Activated T-helper 17 cell treated with anti-CD3 and anti-CD28 coated beads, Interleukin-2, amount 50 U/mL, for 72 hours (primary cell): Measurements from ENCODE around the gene ABLIM2. TPM values are rescaled to one million over a fixed set of nuclear protein-coding genes. Genes with fewer than 3 reads are reported as not detected.

Experiments used
- ATAC-seq: fragments of 150-1000 bp; cut with Tn5 transposase; replicated peaks from 2 replicates; pipeline ENCODE4 v1.10.0; 2021; ENCODE audit warnings: mild to moderate bottlenecking, moderate library complexity
- H3K27ac Mint-ChIP-seq: one replicate; pipeline ENCODE4 v1.8.0; 2022; ENCODE audit warnings: mixed read lengths
- H3K27me3 Mint-ChIP-seq: one replicate; pipeline ENCODE4 v1.8.0; 2022; ENCODE audit warnings: mixed read lengths
- H3K36me3 Mint-ChIP-seq: one replicate; pipeline ENCODE4 v1.8.0; 2022; ENCODE audit warnings: low read depth, mild to moderate bottlenecking, mixed read lengths
- H3K4me1 Mint-ChIP-seq: one replicate; pipeline ENCODE4 v1.8.0; 2022; ENCODE audit warnings: mixed read lengths
- H3K4me3 Mint-ChIP-seq: one replicate; pipeline ENCODE4 v1.8.0; 2022; ENCODE audit warnings: mild to moderate bottlenecking, mixed read lengths
- H3K9me3 Mint-ChIP-seq: one replicate; pipeline ENCODE4 v1.8.0; 2022; ENCODE audit warnings: mixed read lengths
- total RNA-seq, 2 donors: library from RNA; stranded (reverse); gene quantifications; one replicate each; pipeline ENCODE4 v1.2.3, GENCODE V29; 2022

The ABLIM2 gene
- total RNA-seq, 2 donors from 2014 or later, result 0.53 to 0.82 TPM

DNA sequence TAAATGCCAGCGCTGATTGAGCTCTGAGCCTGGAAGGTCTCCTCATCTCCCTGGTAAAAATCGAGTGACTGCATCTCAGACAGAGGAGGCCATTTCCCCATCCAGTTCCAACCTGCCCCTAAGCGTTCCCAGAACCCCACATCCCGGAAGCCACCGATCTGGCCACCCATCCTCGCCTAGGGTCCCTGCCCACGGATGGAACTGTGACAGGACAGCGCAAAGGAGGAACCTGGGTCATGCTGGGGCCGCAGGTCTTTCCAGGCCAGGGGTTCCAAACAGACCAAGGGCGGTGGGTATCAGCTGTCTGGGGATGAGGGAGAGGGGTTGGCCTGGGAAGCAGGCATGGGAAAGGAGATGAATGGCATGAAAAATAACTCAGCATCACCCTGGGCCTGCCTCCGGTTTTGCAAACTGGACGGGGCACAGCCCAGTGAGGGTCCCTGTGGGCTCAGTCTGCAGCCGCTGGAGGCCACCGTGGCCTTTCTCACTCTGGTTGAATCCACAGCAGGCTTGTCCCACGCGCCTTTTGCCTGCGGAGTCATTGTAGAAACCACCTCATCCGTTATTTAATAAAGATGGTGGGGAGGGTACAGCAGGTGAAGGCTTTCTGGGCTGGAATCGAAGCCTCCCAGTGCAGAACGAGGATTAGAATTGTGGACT, 49.1 kb downstream of the ABLIM2 start:
- Mint-ChIP-seq H3K9me3 (no peaks in the 10 kb centered on the region), H3K27ac (no peak overlapping the region), H3K36me3 (no peaks in the 10 kb centered on the region), H3K4me1 (no peaks in the 10 kb centered on the region), H3K4me3 (no peak overlapping the region), H3K27me3 (no peaks in the 10 kb centered on the region)
- no peak for ATAC-seq

GRCh38 chr4:8108991-8109390, 49.6 kb downstream of the ABLIM2 start:
- H3K4me3 Mint-ChIP-seq, result no peak overlapping the region
- ATAC-seq, result no peak
- H3K9me3 Mint-ChIP-seq, result no peaks in the 10 kb centered on the region
- no peaks in the 10 kb centered on the region for H3K27me3 Mint-ChIP-seq
- H3K4me1 Mint-ChIP-seq, result no peaks in the 10 kb centered on the region
- H3K27ac Mint-ChIP-seq, result no peak overlapping the region
- H3K36me3 Mint-ChIP-seq, result no peaks in the 10 kb centered on the region

DNA sequence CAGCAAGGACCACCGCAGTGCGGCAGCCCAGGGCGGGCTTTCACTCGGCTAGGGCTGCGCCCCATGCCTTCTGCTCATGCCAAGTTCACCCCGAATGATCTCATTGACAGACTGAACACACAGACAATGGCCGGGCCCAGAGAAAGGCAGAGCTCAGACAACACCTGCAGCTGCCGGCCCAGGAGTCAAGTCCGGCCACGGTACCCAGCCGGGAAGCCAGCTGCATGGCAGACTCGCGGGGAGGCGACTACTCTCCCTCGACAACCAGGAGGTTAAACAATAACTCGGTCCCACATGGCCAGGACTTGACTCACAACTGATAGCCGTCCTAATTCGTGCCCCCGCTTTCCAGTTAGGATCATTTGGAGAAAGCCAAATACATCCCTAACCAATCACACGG, 50.4 kb downstream of the ABLIM2 start:
- Mint-ChIP-seq H3K4me1 (no peaks in the 10 kb centered on the region), H3K27me3 (no peaks in the 10 kb centered on the region), H3K27ac (no peak overlapping the region), H3K9me3 (no peaks in the 10 kb centered on the region), H3K36me3 (no peaks in the 10 kb centered on the region), H3K4me3 (no peak overlapping the region)
- ATAC-seq, result no peak

- ATAC-seq, result no peak
- Mint-ChIP-seq H3K36me3 (no peaks in the 10 kb centered on the region), H3K4me3 (no peak overlapping the region), H3K9me3 (no peaks in the 10 kb centered on the region), H3K27me3 (no peaks in the 10 kb centered on the region), H3K27ac (no peak overlapping the region), H3K4me1 (no peaks in the 10 kb centered on the region)
These were observed 51.4 kb downstream of the ABLIM2 start for GRCh38 chr4:8107146-8107657.

GRCh38 chr4:8106451-8107025, 52.1 kb downstream of the ABLIM2 start:
- no peak overlapping the region for H3K4me3 Mint-ChIP-seq
- no peak for ATAC-seq

DNA sequence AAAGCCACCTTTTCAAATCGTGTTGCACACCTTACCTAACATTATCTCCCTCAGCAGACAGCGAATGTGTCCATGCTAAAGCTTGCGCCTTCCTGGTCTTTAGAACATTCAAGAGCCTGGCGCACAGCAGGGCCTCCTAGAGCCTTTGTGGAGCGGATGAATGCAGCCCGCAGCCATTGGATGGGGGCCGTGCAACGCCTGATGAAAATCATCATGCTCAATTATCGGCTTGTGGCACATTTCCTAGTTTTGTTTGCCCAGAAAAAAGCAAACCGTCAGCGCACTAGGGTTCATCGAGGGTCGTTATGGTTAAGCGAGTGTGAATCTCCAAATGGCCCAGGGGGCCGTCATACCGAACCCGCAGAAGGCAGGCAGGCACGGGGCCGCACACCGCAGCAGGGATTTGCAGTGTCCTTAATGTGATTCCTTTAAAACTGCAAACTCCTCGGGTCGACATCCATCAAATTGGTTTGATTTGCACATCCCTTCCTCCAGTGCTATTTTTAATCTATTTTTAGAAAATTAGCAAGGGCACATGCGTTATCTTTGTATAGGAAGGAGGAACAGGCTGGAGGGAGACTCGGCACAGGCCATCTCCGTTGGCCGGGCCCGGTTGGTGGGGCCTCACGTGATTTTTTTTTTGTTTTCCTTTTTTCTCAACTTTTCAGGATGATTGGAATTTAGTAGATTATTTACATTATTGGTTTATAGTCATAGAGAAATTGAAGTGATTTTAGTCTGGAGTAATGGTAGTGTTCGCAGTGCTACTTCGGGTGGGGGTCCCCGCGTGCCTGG, 53.1 kb downstream of the ABLIM2 start:
- no peak overlapping the region for H3K27ac Mint-ChIP-seq
- no peaks in the 10 kb centered on the region for H3K27me3 Mint-ChIP-seq
- no peaks in the 10 kb centered on the region for H3K36me3 Mint-ChIP-seq
- H3K4me3 Mint-ChIP-seq, result no peak overlapping the region
- no peaks in the 10 kb centered on the region for H3K4me1 Mint-ChIP-seq
- H3K9me3 Mint-ChIP-seq, result no peaks in the 10 kb centered on the region
- no peak for ATAC-seq

More at GRCh38 chr4:8106451-8107025, 52.1 kb downstream of the ABLIM2 start:
- Mint-ChIP-seq H3K27me3 (no peaks in the 10 kb centered on the region), H3K4me1 (no peaks in the 10 kb centered on the region), H3K9me3 (no peaks in the 10 kb centered on the region), H3K27ac (no peak overlapping the region), H3K36me3 (no peaks in the 10 kb centered on the region)

DNA sequence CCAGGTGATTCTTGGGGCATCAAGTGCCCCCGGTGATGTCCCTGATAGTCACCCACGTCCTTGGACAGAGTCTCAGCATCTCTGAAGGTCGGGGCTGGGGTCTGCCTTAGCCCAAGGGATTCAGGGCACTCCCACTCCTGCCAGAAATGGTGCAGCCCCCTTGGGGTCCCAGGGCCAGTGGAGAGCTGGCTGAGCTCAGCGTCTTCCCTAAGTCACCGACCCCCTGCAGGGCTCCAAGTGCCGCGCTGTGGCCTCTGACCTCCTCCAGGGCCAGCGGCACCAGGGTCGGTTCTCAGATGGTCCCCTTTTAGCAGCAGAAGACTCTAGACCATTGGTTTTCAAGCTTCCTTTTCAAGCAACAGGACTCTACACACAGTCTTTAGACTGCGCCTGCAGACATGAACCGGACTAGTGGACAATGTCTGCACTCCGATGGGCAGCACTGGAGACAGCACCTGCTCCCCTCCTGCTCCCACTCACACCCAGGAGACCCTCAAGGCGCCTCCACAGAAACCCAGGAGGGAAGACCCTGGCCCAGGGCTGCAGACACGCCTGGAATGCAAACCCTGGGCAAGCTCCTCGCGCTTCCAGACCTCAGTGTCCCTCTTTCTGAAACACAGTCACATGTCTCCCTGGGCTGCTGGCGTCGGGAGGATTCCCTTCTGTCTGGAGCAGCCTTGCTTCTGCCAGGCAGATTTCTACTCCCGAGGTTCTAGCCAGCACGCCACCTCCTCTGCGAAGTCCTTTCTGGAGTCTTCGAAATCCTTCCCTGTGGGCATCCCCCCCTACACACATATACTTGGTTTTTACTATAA, 53.9 kb downstream of the ABLIM2 start:
- no peaks in the 10 kb centered on the region for H3K27me3 Mint-ChIP-seq

DNA sequence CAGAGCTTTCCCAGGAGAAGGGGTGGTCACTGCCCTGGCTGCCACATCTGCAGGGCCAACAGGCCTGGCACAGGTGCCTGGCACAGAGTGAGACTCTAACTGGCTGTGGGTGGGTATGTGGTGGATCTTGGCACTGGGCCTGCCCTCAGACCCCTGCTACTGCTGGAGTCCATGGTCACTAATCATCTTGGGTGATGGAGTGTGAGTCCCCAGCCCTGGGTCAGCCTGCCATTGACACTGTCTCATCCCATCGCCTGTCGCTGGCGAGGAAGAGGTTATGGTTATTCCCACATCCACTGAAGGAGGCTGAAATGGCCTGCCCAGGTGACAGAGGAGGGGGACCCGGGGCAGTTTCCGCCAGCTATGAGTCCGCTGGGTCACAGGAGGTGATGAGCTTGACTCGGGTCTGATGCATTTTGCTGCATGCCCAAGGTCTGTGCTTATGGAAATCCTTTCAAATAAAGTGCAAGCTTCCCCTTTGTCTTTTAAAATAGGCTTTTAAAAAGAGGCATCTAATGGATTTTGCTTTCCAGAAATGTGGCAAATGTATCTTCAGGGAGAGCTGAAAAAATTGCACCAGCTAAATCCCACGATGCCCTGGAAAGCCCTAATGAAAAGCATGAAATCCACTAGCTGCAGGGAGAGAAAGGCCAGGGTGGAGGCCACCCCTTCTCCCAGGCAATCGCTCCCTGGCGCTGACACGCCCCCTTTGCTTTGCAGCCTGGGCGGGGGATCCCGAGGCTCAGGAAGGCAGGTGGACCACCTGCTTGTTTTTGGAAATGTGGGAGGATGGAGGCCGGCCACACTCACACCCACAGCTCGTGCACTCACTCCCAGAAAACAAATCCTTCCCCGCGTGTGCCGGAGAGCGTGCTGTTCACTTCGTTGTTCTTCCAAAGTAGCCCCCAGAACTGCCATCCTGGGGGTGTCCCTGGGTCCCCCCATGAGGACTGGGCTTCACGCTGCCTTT, 54.9 kb downstream of the ABLIM2 start:
- ATAC-seq, result no peak
- no peaks in the 10 kb centered on the region for H3K36me3 Mint-ChIP-seq
- no peaks in the 10 kb centered on the region for H3K4me1 Mint-ChIP-seq
- no peaks in the 10 kb centered on the region for H3K9me3 Mint-ChIP-seq
- no peaks in the 10 kb centered on the region for H3K27me3 Mint-ChIP-seq
- H3K4me3 Mint-ChIP-seq, result no peak overlapping the region
- H3K27ac Mint-ChIP-seq, result no peak overlapping the region

More for the DNA sequence above, 53.9 kb downstream of the ABLIM2 start:
- no peaks in the 10 kb centered on the region for H3K9me3 Mint-ChIP-seq
- ATAC-seq, result no peak
- no peaks in the 10 kb centered on the region for H3K4me1 Mint-ChIP-seq
- no peak overlapping the region for H3K4me3 Mint-ChIP-seq
- no peak overlapping the region for H3K27ac Mint-ChIP-seq
- no peaks in the 10 kb centered on the region for H3K36me3 Mint-ChIP-seq

DNA sequence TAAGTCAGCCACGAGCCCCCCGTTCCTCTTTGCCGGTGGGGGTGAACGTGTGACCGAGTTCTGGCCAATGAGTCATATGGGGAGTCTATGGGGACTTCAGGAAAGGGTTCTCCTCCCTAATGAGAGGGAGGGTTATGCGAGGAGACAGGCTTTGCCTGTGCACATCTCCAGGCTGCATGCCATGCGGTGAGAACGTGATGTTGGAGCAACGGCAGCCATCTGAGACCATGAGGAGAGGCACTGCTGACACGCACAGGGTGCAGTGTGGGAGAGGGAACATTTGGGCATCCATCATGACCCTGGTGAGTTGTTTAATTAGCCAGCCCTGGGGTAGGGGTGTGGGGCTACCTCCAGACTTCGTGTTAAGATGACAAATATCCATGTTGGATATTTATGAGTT, 55.8 kb downstream of the ABLIM2 start:
- H3K4me3 Mint-ChIP-seq, result no peak overlapping the region
- ATAC-seq, result no peak
- H3K9me3 Mint-ChIP-seq, result no peaks in the 10 kb centered on the region
- H3K27ac Mint-ChIP-seq, result no peak overlapping the region
- no peaks in the 10 kb centered on the region for H3K27me3 Mint-ChIP-seq
- H3K4me1 Mint-ChIP-seq, result no peaks in the 10 kb centered on the region
- H3K36me3 Mint-ChIP-seq, result no peaks in the 10 kb centered on the region

DNA sequence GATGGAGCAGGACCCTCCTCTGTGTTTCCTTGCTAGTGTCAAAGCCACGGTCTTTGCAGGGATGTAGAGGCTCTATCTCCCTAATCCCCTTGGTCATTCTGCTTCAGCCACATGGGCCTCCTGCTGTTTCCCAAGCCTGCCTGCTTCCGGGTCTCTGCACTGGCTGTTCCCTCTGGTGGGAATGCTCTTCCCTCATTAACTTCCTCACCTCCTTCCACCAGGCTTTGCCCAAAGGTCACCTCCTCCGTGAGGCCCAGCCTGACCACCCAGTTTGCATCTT, 56.6 kb downstream of the ABLIM2 start:
- Mint-ChIP-seq H3K36me3 (no peaks in the 10 kb centered on the region), H3K4me1 (no peaks in the 10 kb centered on the region), H3K27me3 (no peaks in the 10 kb centered on the region), H3K9me3 (no peaks in the 10 kb centered on the region), H3K4me3 (no peak overlapping the region), H3K27ac (no peak overlapping the region)
- ATAC-seq, result no peak

- Mint-ChIP-seq H3K4me3 (no peak overlapping the region), H3K9me3 (no peaks in the 10 kb centered on the region), H3K27ac (no peak overlapping the region), H3K4me1 (no peaks in the 10 kb centered on the region), H3K27me3 (no peaks in the 10 kb centered on the region), H3K36me3 (no peaks in the 10 kb centered on the region)
- no peak for ATAC-seq
These were observed 57.2 kb downstream of the ABLIM2 start for GRCh38 chr4:8101213-8102075.

DNA sequence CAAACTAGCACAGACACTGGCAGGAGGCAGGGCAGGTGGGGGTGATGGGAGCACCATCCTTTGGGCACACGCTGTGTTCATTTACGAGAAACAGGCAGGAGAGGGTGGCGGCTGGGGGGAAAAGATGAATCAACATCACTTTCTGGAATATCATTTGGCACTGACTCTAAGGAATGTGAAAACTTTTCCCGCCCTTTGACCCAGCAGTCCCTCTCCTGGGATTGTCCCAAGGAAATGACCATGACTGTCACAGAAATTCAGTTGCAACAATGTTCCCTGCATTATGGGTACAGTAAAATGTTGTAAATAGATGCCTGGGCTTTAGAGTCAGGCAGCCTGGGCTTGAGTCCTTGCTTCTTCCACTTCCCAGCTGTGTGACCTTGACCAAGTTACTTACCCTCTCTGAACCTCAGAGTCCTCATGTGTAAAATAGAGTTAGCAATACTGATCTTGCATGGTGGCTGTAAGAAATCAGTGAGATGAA, 58.6 kb downstream of the ABLIM2 start:
- H3K4me1 Mint-ChIP-seq, result no peaks in the 10 kb centered on the region
- H3K27ac Mint-ChIP-seq, result no peak overlapping the region
- no peak for ATAC-seq
- H3K9me3 Mint-ChIP-seq, result peaks cover 7% of the 10 kb centered on the region
- H3K27me3 Mint-ChIP-seq, result no peaks in the 10 kb centered on the region
- no peak overlapping the region for H3K4me3 Mint-ChIP-seq
- H3K36me3 Mint-ChIP-seq, result no peaks in the 10 kb centered on the region

DNA sequence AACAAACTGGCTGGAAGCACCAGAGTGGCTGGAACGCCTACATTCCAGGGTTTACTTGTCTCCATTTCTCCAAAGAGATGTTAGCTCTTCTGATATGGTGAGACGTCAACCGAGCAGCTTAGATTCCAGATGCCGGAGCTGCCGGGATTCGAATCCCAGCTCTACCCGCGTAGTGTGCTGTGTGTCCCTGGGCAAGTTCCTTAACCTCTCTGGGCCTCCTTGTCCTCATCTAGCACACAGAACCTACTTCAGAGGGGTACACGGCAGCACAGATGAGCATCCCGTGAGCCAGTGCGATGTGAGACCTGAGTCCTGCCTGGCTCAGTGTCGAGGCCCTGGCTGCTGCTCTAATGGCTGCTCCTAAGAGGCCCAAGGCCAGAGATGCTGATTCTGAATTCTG, 60.1 kb downstream of the ABLIM2 start:
- H3K4me1 Mint-ChIP-seq, result no peaks in the 10 kb centered on the region
- H3K27me3 Mint-ChIP-seq, result no peaks in the 10 kb centered on the region
- H3K27ac Mint-ChIP-seq, result no peak overlapping the region
- H3K4me3 Mint-ChIP-seq, result no peak overlapping the region
- H3K9me3 Mint-ChIP-seq, result peaks cover 20% of the 10 kb centered on the region
- ATAC-seq, result no peak
- no peaks in the 10 kb centered on the region for H3K36me3 Mint-ChIP-seq
